H1 (cell line): ENCODE measurements around the gene SHPK. TPM values are rescaled to one million over a fixed set of nuclear protein-coding genes. Genes with fewer than 3 reads are reported as not detected.

Experiments used
- CTCF ChIA-PET: fragments of 300-600 bp; sonication (Branson Sonifier 250); formaldehyde crosslinking; loops from one replicate; lab custom pipeline; 2021; ENCODE audit not compliant: partially characterized antibody; lab: Charles Lee
- POLR2A ChIA-PET: fragments of 300-600 bp; sonication (Branson Sonifier 250); formaldehyde crosslinking; loops from one replicate; lab custom pipeline; 2021; ENCODE audit warnings: inconsistent platforms; ENCODE audit not compliant: partially characterized antibody; lab: Charles Lee
- DNase-seq, 2 experiments: peaks; one replicate each; pipeline versions ENCODE4 v3.0.0 to v3.0.0-alpha.2; 2010 to 2022; ENCODE audit warnings: low spot score in 2 of 2, low read depth in 1 of 2, mixed read lengths in 1 of 2
- FAIRE-seq: peaks from 2 replicates; lab custom pipeline; 2011; peaks lifted over from hg19 to GRCh38; lab: Jason Lieb, UNC
- H2AFZ ChIP-seq: 2 replicates; pipeline ENCODE4 v1.8.1; 2012; ENCODE audit warnings: low read length, inconsistent platforms
- H2AK5ac ChIP-seq: 2 replicates; pipeline ENCODE4 v1.6.1; 2013; ENCODE audit warnings: low read depth, low read length
- H2BK120ac ChIP-seq: replicated peaks from 2 replicates; pipeline ENCODE3; 2013; ENCODE audit warnings: low read depth, low read length, inconsistent platforms
- H2BK12ac ChIP-seq: 2 replicates; pipeline ENCODE4 v1.6.1; 2013; ENCODE audit warnings: low read depth, low read length
- H2BK15ac ChIP-seq: 2 replicates; pipeline ENCODE4 v1.6.1; 2013; ENCODE audit warnings: low read length
- H2BK20ac ChIP-seq: 2 replicates; pipeline ENCODE4 v1.6.1; 2013; ENCODE audit warnings: low read length
- H2BK5ac ChIP-seq: 2 replicates; pipeline ENCODE4 v1.6.1; 2013; ENCODE audit warnings: low read depth, low read length
- H3K14ac ChIP-seq: 2 replicates; pipeline ENCODE4 v1.6.1; 2013; ENCODE audit warnings: inconsistent platforms; ENCODE audit not compliant: insufficient read length
- H3K18ac ChIP-seq: 2 replicates; pipeline ENCODE4 v1.6.1; 2013; ENCODE audit warnings: low read length; ENCODE audit errors: extremely low read depth
- H3K23ac ChIP-seq: 2 replicates; pipeline ENCODE4 v1.6.1; 2013; ENCODE audit warnings: inconsistent platforms; ENCODE audit not compliant: insufficient read length
- H3K23me2 ChIP-seq: 2 replicates; pipeline ENCODE4 v1.6.1; 2013; ENCODE audit warnings: low read depth, low read length
- H3K27ac ChIP-seq: 2 replicates; pipeline ENCODE4 v1.6.1; 2011; ENCODE audit warnings: low read depth, low read length, inconsistent platforms
- H3K27me3 ChIP-seq, 4 experiments: replicated peaks in 1 of 4; 1 replicate in 1 of 4; 2 replicates in 3 of 4; pipeline versions ENCODE4 v1.6.1 to v1.8.1; 2011 to 2013; ENCODE audit warnings: low read length in 3 of 4, mild to moderate bottlenecking in 3 of 4, inconsistent platforms in 2 of 4, mixed read lengths in 2 of 4, moderate library complexity in 1 of 4; ENCODE audit not compliant: control insufficient read depth in 3 of 4, insufficient read depth in 3 of 4; ENCODE audit errors: extremely low read depth in 1 of 4
- H3K36me3 ChIP-seq, 4 experiments: 2 replicates each; pipeline versions ENCODE4 v1.6.1 to v1.8.1; 2011 to 2013; ENCODE audit warnings: mild to moderate bottlenecking in 4 of 4, low read length in 3 of 4, moderate library complexity in 2 of 4, control low read depth in 1 of 4, inconsistent platforms in 1 of 4; ENCODE audit not compliant: insufficient read depth in 4 of 4, control insufficient read depth in 2 of 4
- H3K4ac ChIP-seq: replicated peaks from 2 replicates; pipeline ENCODE3; 2013; ENCODE audit warnings: low read length, low read depth, mixed read lengths, inconsistent platforms; ENCODE audit not compliant: insufficient read length
- H3K4me1 ChIP-seq, 4 experiments: replicated peaks in 1 of 4; 1 replicate in 1 of 4; 2 replicates in 3 of 4; pipeline versions ENCODE4 v1.6.1 to v1.8.1; 2011 to 2013; ENCODE audit warnings: low read length in 3 of 4, inconsistent platforms in 2 of 4, mixed read lengths in 1 of 4; ENCODE audit not compliant: insufficient read depth in 4 of 4, control insufficient read depth in 3 of 4
- H3K4me2 ChIP-seq, 2 experiments: 2 replicates each; pipeline versions ENCODE4 v1.6.1 to v1.8.1; 2011 to 2013; ENCODE audit warnings: low read depth in 2 of 2, low read length in 2 of 2, control low read depth in 1 of 2, inconsistent platforms in 1 of 2, mild to moderate bottlenecking in 1 of 2; ENCODE audit not compliant: insufficient read depth in 1 of 2
- H3K4me3 ChIP-seq, 4 experiments: fragments of 200-600, 300-600 bp in 1 of 4; sonication (generic), shearing (Covaris generic), sonication (Bioruptor Twin) in 1 of 4; 2 replicates each; pipeline versions ENCODE4 v1.5.1 to v1.8.1; 2011 to 2016; ENCODE audit warnings: low read length in 4 of 4, low read depth in 3 of 4, control low read depth in 2 of 4, inconsistent platforms in 2 of 4, mild to moderate bottlenecking in 2 of 4, mixed read lengths in 1 of 4, moderate library complexity in 1 of 4; ENCODE audit not compliant: insufficient read depth in 2 of 4; ENCODE audit errors: extremely low read depth in 1 of 4
- H3K56ac ChIP-seq: replicated peaks from 2 replicates; pipeline ENCODE3; 2013; ENCODE audit warnings: low read depth, mild to moderate bottlenecking, mixed read lengths, low read length, inconsistent platforms; ENCODE audit not compliant: insufficient read length
- H3K79me1 ChIP-seq: 2 replicates; pipeline ENCODE4 v1.6.1; 2013; ENCODE audit warnings: low read depth, low read length, control low read depth
- H3K79me2 ChIP-seq, 2 experiments: 2 replicates each; pipeline versions ENCODE4 v1.6.1 to v1.8.1; 2012 to 2013; ENCODE audit warnings: low read length in 2 of 2, mild to moderate bottlenecking in 2 of 2, inconsistent platforms in 1 of 2; ENCODE audit not compliant: insufficient read depth in 2 of 2, control insufficient read depth in 1 of 2
- H3K9ac ChIP-seq, 4 experiments: replicated peaks in 1 of 4; 1 replicate in 1 of 4; 2 replicates in 3 of 4; pipeline versions ENCODE4 v1.6.1 to v1.8.1; 2011 to 2013; ENCODE audit warnings: low read depth in 3 of 4, low read length in 3 of 4, control low read depth in 2 of 4, mild to moderate bottlenecking in 2 of 4, moderate library complexity in 2 of 4, inconsistent platforms in 1 of 4; ENCODE audit errors: extremely low read depth in 1 of 4
- H3K9me3 ChIP-seq, 2 experiments: 2 replicates each; pipeline versions ENCODE4 v1.6.1 to v1.8.1; 2012 to 2013; ENCODE audit warnings: mild to moderate bottlenecking in 2 of 2, moderate library complexity in 2 of 2, control low read depth in 1 of 2, inconsistent platforms in 1 of 2, low read depth in 1 of 2, low read length in 1 of 2, mixed read lengths in 1 of 2; ENCODE audit not compliant: insufficient read depth in 2 of 2
- H4K20me1 ChIP-seq, 2 experiments: replicated peaks in 1 of 2; 2 replicates each; pipeline versions ENCODE3 to v1.8.1; 2011 to 2013; ENCODE audit warnings: inconsistent platforms in 2 of 2, low read length in 2 of 2, mild to moderate bottlenecking in 1 of 2; ENCODE audit not compliant: insufficient read depth in 2 of 2, control insufficient read depth in 1 of 2
- H4K5ac ChIP-seq: 2 replicates; pipeline ENCODE4 v1.6.1; 2013; ENCODE audit warnings: low read length, low read depth, mixed read lengths, inconsistent platforms; ENCODE audit not compliant: insufficient read length
- H4K8ac ChIP-seq: 2 replicates; pipeline ENCODE4 v1.8.0; 2013; ENCODE audit warnings: mild to moderate bottlenecking, moderate library complexity, low read length, inconsistent platforms; ENCODE audit not compliant: insufficient read depth; ENCODE audit errors: extremely low read depth
- H4K91ac ChIP-seq: replicated peaks from 2 replicates; pipeline ENCODE3; 2013; ENCODE audit warnings: low read length, mixed read lengths, inconsistent platforms; ENCODE audit not compliant: insufficient read length
- ATF3 ChIP-seq: IDR thresholded peaks from 2 replicates; pipeline ENCODE4 v1.6.1; 2011; ENCODE audit warnings: low read depth, mild to moderate bottlenecking, low read length; ENCODE audit not compliant: insufficient read depth
- CREB1 ChIP-seq: IDR thresholded peaks from 2 replicates; pipeline ENCODE4 v1.6.1; 2012; ENCODE audit warnings: inconsistent platforms
- EGR1 ChIP-seq: IDR thresholded peaks from 2 replicates; pipeline ENCODE4 v1.6.1; 2011; ENCODE audit warnings: low read depth, low read length, borderline replicate concordance
- JUN ChIP-seq: IDR thresholded peaks from 2 replicates; pipeline ENCODE4 v1.6.1; 2011; ENCODE audit warnings: low read depth, mild to moderate bottlenecking, improper control_type of control experiment, low read length
- KDM5A ChIP-seq: fragments of 200-600 bp; IDR thresholded peaks from 2 replicates; pipeline ENCODE4 v1.7.1; 2012; ENCODE audit warnings: mild to moderate bottlenecking, low read length, inconsistent platforms, mixed read lengths
- MAFK ChIP-seq: IDR thresholded peaks from 2 replicates; pipeline ENCODE4 v1.6.1; 2012; ENCODE audit warnings: low read depth, mild to moderate bottlenecking, improper control_type of control experiment, low read length
- NRF1 ChIP-seq: IDR thresholded peaks from 2 replicates; pipeline ENCODE4 v1.6.1; 2011; ENCODE audit warnings: mild to moderate bottlenecking, low read depth, low read length, improper control_type of control experiment
- POLR2AphosphoS5 ChIP-seq: IDR thresholded peaks from 2 replicates; pipeline ENCODE4 v1.6.1; 2011; ENCODE audit warnings: low read depth, low read length
- RFX5 ChIP-seq: IDR thresholded peaks from 2 replicates; pipeline ENCODE4 v1.6.1; 2011; ENCODE audit warnings: low read depth, low read length, improper control_type of control experiment, borderline replicate concordance
- SRF ChIP-seq: IDR thresholded peaks from 2 replicates; pipeline ENCODE4 v1.6.1; 2011; ENCODE audit warnings: mild to moderate bottlenecking, low read depth, low read length, moderate library complexity
- TAF1 ChIP-seq: IDR thresholded peaks from 2 replicates; pipeline ENCODE4 v1.6.1; 2011; ENCODE audit warnings: mild to moderate bottlenecking, low read depth, low read length
- TBP ChIP-seq: IDR thresholded peaks from 2 replicates; pipeline ENCODE4 v1.6.1; 2011; ENCODE audit warnings: low read depth, low read length, improper control_type of control experiment
- ZNF274 ChIP-seq: IDR thresholded peaks from 2 replicates; pipeline ENCODE4 v1.7.0; 2012; ENCODE audit warnings: low read length, borderline replicate concordance; ENCODE audit errors: extremely low read depth
- WGBS, 2 experiments: shearing (Covaris generic) in 1 of 2; methylation state at CpG; one replicate each; pipeline versions ENCODE4 v1.1.6 to v1.1.7; 2013 to 2015; ENCODE audit warnings: low lambda C conversion rate in 2 of 2, mixed read lengths in 2 of 2, inconsistent platforms in 1 of 2, low coverage in 1 of 2, missing lambda C conversion rate in 1 of 2; ENCODE audit not compliant: insufficient replicate concordance in 2 of 2, insufficient coverage in 1 of 2, insufficient read length in 1 of 2; ENCODE audit errors: extremely low coverage in 1 of 2, missing lambda C conversion rate in 1 of 2; 5-methylcytosine and 5-hydroxymethylcytosine counted together
- polyA plus RNA-seq, 7 experiments: library from polyadenylated mRNA; depleted of rRNA in 3 of 7; stranded (reverse) in 5 of 7; unstranded in 2 of 7; fragments of >200 nt in 5 of 7; fragments of 200-250 nt in 2 of 7; gene quantifications; 1 replicate in 5 of 7; 2 replicates in 1 of 7; 4 replicates in 1 of 7; pipeline versions ENCODE4 v1.2.1 to v1.2.3, GENCODE V29; 2011 to 2013; ENCODE audit warnings: missing spikeins in 2 of 7, mixed read lengths in 2 of 7
- total RNA-seq: library from RNA; stranded (reverse); fragmentation: NEBNext Ultra II Directional; extraction: Animal tissue kit (Norgen Biotek cat#: 25700); gene quantifications from 2 replicates; pipeline ENCODE4 v1.2.1, GENCODE V29; 2021
- TF ChIP-seq, protein P1 (sequence below): IDR thresholded peaks from 2 replicates; pipeline ENCODE4 v1.6.1; 2012; ENCODE audit warnings: inconsistent platforms

Gene SHPK
- total and polyA plus RNA-seq, 2 of the 8 experiments (the other 6 are each of a cell fraction or from before 2014, with no cell fraction given), result 28.6 to 36.7 TPM

GRCh38 chr17:3669548-3669947 is 33.5 kb upstream of the SHPK start:
- DNase-seq (no peak), FAIRE-seq (no peak)
- Histone ChIP-seq H2BK20ac (no peak overlapping the region), H3K27ac (no peak overlapping the region), H4K91ac (no peak overlapping the region), H2BK120ac (no peak overlapping the region), H2AK5ac (no peak overlapping the region), H3K23me2 (peaks cover 12% of the 10 kb centered on the region; the same call in 1 of the 2 replicates), H3K23ac (no peak overlapping the region), H3K4ac (no peak overlapping the region), H3K36me3 (no peaks in the 10 kb centered on the region; a peak in 1 of 8 replicates), H3K56ac (no peak overlapping the region), H2BK5ac (no peak overlapping the region), H4K8ac (no peak overlapping the region), H3K4me2 (peak overlapping the region; percentile 73 to 76), H3K9ac (peak overlapping the region in 3 of 4 experiments; percentile 91 to 93 (median 93); a peak in 6 of 7 replicates), H3K79me2 (peaks cover 3 to 28% of the 10 kb centered on the region in 2 experiments; a peak in 3 of 4 replicates), H3K18ac (no peak overlapping the region), H2BK12ac (no peak overlapping the region), H2BK15ac (no peak overlapping the region), H3K14ac (no peak overlapping the region), H4K20me1 (peaks cover 0 to 7% of the 10 kb centered on the region in 2 experiments), H2AFZ (no peak overlapping the region), H4K5ac (no peak overlapping the region), H3K4me1 (peaks cover 3 to 7% (median 5%) of the 10 kb centered on the region in 4 experiments), H3K79me1 (peaks cover 12% of the 10 kb centered on the region), H3K4me3 (peak overlapping the region; percentile 79 to 94 (median 84)), H3K27me3 (no peaks in the 10 kb centered on the region), H3K9me3 (no peaks in the 10 kb centered on the region)
- WGBS, 2 experiments, result 61% methylated on average over 12 of the region's 12 CpGs; no CpG with 5 or more reads in 1 of the 2 experiments
- POLR2A ChIA-PET, result interaction anchor here (1.1 to 12.7 kb wide), 4 partner anchors 9 to 33 kb away, joined by 3 to 194 read pairs (median 12); partner anchors contain the start of genes CTNS and SHPK
- CTCF ChIA-PET, result interaction anchor here (1.5 to 5.7 kb wide), 3 partner anchors 13 to 22 kb away, joined by 3 to 34 read pairs (median 6); no protein-coding TSS in a partner anchor
- TF ChIP-seq MAFK, result no peak
- TF ChIP-seq JUN, result no peak
- TF ChIP-seq POLR2AphosphoS5, result no peak
- TF ChIP-seq TAF1, result no peak
- TF ChIP-seq ATF3, result no peak
- no peak for TF ChIP-seq NRF1
- no peak for TF ChIP-seq CREB1
- TF ChIP-seq EGR1, result no peak
- TF ChIP-seq KDM5A, result no peak
- TF ChIP-seq RFX5, result no peak
- no peak for TF ChIP-seq TBP
- TF ChIP-seq, protein P1, sequence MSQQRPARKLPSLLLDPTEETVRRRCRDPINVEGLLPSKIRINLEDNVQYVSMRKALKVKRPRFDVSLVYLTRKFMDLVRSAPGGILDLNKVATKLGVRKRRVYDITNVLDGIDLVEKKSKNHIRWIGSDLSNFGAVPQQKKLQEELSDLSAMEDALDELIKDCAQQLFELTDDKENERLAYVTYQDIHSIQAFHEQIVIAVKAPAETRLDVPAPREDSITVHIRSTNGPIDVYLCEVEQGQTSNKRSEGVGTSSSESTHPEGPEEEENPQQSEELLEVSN, result no peak
- no peak for TF ChIP-seq SRF
- no peak for TF ChIP-seq ZNF274
